ENCODE data around the gene XYLT1.

GRCh38 chr16:17261197-17261858 lies 209.4 kb downstream of the XYLT1 start:
- TF ChIP-seq, protein P1, sequence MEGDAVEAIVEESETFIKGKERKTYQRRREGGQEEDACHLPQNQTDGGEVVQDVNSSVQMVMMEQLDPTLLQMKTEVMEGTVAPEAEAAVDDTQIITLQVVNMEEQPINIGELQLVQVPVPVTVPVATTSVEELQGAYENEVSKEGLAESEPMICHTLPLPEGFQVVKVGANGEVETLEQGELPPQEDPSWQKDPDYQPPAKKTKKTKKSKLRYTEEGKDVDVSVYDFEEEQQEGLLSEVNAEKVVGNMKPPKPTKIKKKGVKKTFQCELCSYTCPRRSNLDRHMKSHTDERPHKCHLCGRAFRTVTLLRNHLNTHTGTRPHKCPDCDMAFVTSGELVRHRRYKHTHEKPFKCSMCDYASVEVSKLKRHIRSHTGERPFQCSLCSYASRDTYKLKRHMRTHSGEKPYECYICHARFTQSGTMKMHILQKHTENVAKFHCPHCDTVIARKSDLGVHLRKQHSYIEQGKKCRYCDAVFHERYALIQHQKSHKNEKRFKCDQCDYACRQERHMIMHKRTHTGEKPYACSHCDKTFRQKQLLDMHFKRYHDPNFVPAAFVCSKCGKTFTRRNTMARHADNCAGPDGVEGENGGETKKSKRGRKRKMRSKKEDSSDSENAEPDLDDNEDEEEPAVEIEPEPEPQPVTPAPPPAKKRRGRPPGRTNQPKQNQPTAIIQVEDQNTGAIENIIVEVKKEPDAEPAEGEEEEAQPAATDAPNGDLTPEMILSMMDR (tag by site-specific recombination; IDR thresholded peaks at IDR 0.05): no peak
- TF ChIP-seq KLF17 (tag by site-specific recombination; IDR thresholded peaks at IDR 0.05) (no peak), ZNF138 (tag by site-specific recombination; IDR thresholded peaks at IDR 0.05; ENCODE audit: borderline replicate concordance) (no peak), ZNF335 (tag by site-specific recombination; conservative IDR thresholded peaks at IDR 0.05) (no peak), TCF7L2 (IDR thresholded peaks at IDR 0.05; ENCODE audit: borderline replicate concordance, low read depth, low read length) (no peak), KLF16 (tag by site-specific recombination; IDR thresholded peaks at IDR 0.05) (no peak)

Data from HEK293 (cell line).